Activated CD4-positive, alpha-beta T cell treated with anti-CD3 and anti-CD28 coated beads, Interleukin-2, amount 10 ng/mL, durations not matched to agents 24 days and 14 days (primary cell): ENCODE data around the gene SLCO3A1. TPM values are rescaled to one million over a fixed set of nuclear protein-coding genes. Genes with fewer than 3 reads are reported as not detected.

ENCODE experiments used
- DNase-seq: peaks from one replicate; pipeline ENCODE4 v3.0.0; 2022
- H3K27ac Mint-ChIP-seq: one replicate; pipeline ENCODE4 v1.8.0; 2022; ENCODE audit warnings: mild to moderate bottlenecking, mixed read lengths
- H3K27me3 Mint-ChIP-seq: one replicate; pipeline ENCODE4 v1.8.0; 2022; ENCODE audit warnings: mixed read lengths
- H3K36me3 Mint-ChIP-seq: one replicate; pipeline ENCODE4 v1.8.0; 2022; ENCODE audit warnings: low read depth, mild to moderate bottlenecking, mixed read lengths
- H3K4me1 Mint-ChIP-seq: one replicate; pipeline ENCODE4 v1.8.0; 2021; ENCODE audit warnings: mixed read lengths
- H3K4me3 Mint-ChIP-seq: one replicate; pipeline ENCODE4 v1.8.0; 2022; ENCODE audit warnings: mild to moderate bottlenecking, moderate library complexity, mixed read lengths
- H3K9me3 Mint-ChIP-seq: one replicate; pipeline ENCODE4 v1.8.0; 2021; ENCODE audit warnings: mixed read lengths
- intact Hi-C: fragments of 100-400 bp; cut with micrococcal nuclease; formaldehyde crosslinking; loops from one replicate; pipeline ENCODE4 v1.15.1; 2023
- total RNA-seq: library from RNA; stranded (reverse); gene quantifications from 2 replicates; pipeline ENCODE4 v1.2.3, GENCODE V29; 2022

SLCO3A1 gene
- total RNA-seq, 1 donor from 2014 or later = 16.3 TPM

DNA sequence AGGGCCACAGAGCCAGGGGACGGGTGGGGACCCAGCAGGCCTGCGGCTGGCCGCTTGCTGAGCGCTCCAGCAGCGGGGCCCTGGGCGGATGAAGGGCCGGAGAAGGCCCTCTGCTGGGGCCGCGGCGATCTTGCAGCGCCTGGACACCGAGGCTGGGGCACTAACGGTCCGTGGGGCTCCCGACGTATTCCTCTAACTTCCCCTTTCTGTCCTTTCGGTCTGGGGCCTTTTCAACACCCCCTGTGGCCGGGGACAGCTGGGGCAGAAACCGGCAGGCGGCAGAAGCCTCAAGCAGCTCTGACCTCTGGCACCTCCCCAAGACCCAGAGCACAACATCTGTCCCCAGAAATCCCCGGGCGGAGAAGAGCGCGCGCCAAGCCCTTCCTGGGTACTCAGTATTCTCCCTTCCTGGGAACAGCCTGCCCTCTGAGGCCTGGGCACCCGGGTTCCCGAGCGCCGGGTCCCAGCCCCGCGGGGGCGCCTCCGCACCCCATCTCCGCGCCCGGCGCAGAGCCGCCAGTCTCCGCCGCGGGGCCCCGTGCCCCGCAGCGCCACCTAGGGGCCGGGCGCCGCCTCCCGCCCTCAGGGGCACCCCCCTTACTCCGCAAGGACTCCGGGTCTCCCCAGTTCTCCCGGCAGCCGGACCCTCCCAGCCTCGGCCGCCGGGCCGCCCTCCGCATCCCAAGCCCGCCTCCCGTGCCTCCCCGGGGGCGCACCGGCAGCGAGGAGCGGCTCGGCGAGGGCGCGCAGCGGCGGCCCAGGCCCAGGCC lies 582 bp upstream of the SLCO3A1 start:
- H3K9me3 Mint-ChIP-seq = peaks cover 3% of the 10 kb centered on the region
- H3K4me3 Mint-ChIP-seq = peak overlapping the region; percentile 87
- intact Hi-C loops = loop anchor here (2.0 kb wide), 2 partner anchors 230 to 550 kb away; no protein-coding TSS in a partner anchor
- peaks cover 10% of the 10 kb centered on the region for H3K27me3 Mint-ChIP-seq
- peaks cover 3% of the 10 kb centered on the region for H3K36me3 Mint-ChIP-seq
- peaks cover 53% of the 10 kb centered on the region for H3K4me1 Mint-ChIP-seq
- H3K27ac Mint-ChIP-seq = peak overlapping the region; percentile 85
- DNase-seq = peak; percentile 93

GRCh38 chr15:91853948-91854638 lies 585 bp downstream of the SLCO3A1 start:
- H3K4me3 Mint-ChIP-seq = peak overlapping the region; percentile 87
- peaks cover 6% of the 10 kb centered on the region for H3K27me3 Mint-ChIP-seq
- peak overlapping the region; percentile 77 for H3K27ac Mint-ChIP-seq
- intact Hi-C loops = loop anchor here (2.0 kb wide), 4 partner anchors 89 to 551 kb away; no protein-coding TSS in a partner anchor
- H3K36me3 Mint-ChIP-seq = peaks cover 7% of the 10 kb centered on the region
- H3K4me1 Mint-ChIP-seq = peaks cover 64% of the 10 kb centered on the region
- DNase-seq = peak; percentile 86
- H3K9me3 Mint-ChIP-seq = peaks cover 3% of the 10 kb centered on the region

- Mint-ChIP-seq H3K36me3 (peaks cover 8% of the 10 kb centered on the region), H3K27me3 (peaks cover 3% of the 10 kb centered on the region), H3K9me3 (peaks cover 3% of the 10 kb centered on the region), H3K4me3 (peak overlapping the region; percentile 87), H3K4me1 (peaks cover 66% of the 10 kb centered on the region), H3K27ac (peak overlapping the region; percentile 77)
- intact Hi-C loops = loop anchor here (2.0 kb wide), 2 partner anchors 88 to 386 kb away; no protein-coding TSS in a partner anchor
- DNase-seq = peak; percentile 72
Measured at GRCh38 chr15:91854639-91854990, 1.1 kb downstream of the SLCO3A1 start.

- intact Hi-C loops = loop anchor here (2.0 to 5.0 kb wide), 3 partner anchors 88 to 386 kb away; no protein-coding TSS in a partner anchor
- H3K36me3 Mint-ChIP-seq = peaks cover 8% of the 10 kb centered on the region
- DNase-seq = no peak
- peaks cover 67% of the 10 kb centered on the region for H3K4me1 Mint-ChIP-seq
- no peaks in the 10 kb centered on the region for H3K27me3 Mint-ChIP-seq
- H3K9me3 Mint-ChIP-seq = no peaks in the 10 kb centered on the region
- peak overlapping the region; percentile 77 for H3K27ac Mint-ChIP-seq
- peak overlapping the region; percentile 87 for H3K4me3 Mint-ChIP-seq
Measured at GRCh38 chr15:91855241-91855640, 1.7 kb downstream of the SLCO3A1 start.

- peak overlapping the region; percentile 54 for H3K4me3 Mint-ChIP-seq
- H3K36me3 Mint-ChIP-seq = peaks cover 10% of the 10 kb centered on the region
- intact Hi-C loops = loop anchor here (2.0 to 5.0 kb wide), 4 partner anchors 87 to 387 kb away; no protein-coding TSS in a partner anchor
- H3K9me3 Mint-ChIP-seq = no peaks in the 10 kb centered on the region
- no peak overlapping the region for H3K27ac Mint-ChIP-seq
- no peak for DNase-seq
- H3K27me3 Mint-ChIP-seq = no peaks in the 10 kb centered on the region
- peaks cover 70% of the 10 kb centered on the region for H3K4me1 Mint-ChIP-seq
Measured at GRCh38 chr15:91855684-91856489, 2.4 kb downstream of the SLCO3A1 start.

GRCh38 chr15:91857224-91857585 lies 3.7 kb downstream of the SLCO3A1 start:
- Mint-ChIP-seq H3K27me3 (no peaks in the 10 kb centered on the region), H3K9me3 (no peaks in the 10 kb centered on the region), H3K36me3 (peaks cover 12% of the 10 kb centered on the region), H3K27ac (peak overlapping the region; percentile 68), H3K4me3 (peak overlapping the region; percentile 68), H3K4me1 (peaks cover 67% of the 10 kb centered on the region)
- intact Hi-C loops = loop anchor here (2.0 to 5.0 kb wide), 2 partner anchors 150 to 155 kb away; no protein-coding TSS in a partner anchor
- peak; percentile 67 for DNase-seq

DNA sequence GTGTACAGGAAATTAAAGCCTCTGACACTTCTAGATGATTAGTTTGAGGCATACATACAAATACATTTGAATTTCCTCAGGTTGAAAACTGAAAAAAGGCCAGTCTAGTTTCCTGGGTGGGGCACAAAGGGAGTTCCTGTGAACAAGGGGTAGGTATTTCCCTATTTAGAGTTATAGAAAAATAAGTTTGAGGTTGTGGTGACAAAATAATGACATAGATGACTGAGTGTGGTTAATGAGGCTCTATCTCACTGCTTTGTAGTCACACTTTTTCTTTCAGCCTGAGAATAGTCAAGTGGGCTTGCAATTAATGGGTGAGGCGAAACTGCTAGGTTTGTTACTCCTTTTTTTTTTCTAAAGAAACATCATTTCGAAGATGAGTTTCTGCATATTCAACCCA lies 4.3 kb downstream of the SLCO3A1 start:
- H3K27me3 Mint-ChIP-seq = no peaks in the 10 kb centered on the region
- peaks cover 67% of the 10 kb centered on the region for H3K4me1 Mint-ChIP-seq
- DNase-seq = peak; percentile 83
- peak overlapping the region; percentile 68 for H3K4me3 Mint-ChIP-seq
- H3K9me3 Mint-ChIP-seq = no peaks in the 10 kb centered on the region
- intact Hi-C loops = loop anchor here (2.0 to 5.0 kb wide), 2 partner anchors 151 to 155 kb away; no protein-coding TSS in a partner anchor
- peaks cover 12% of the 10 kb centered on the region for H3K36me3 Mint-ChIP-seq
- peak overlapping the region; percentile 68 for H3K27ac Mint-ChIP-seq

- Mint-ChIP-seq H3K36me3 (peaks cover 12% of the 10 kb centered on the region), H3K4me1 (peaks cover 71% of the 10 kb centered on the region), H3K4me3 (no peak overlapping the region), H3K27ac (no peak overlapping the region), H3K9me3 (no peaks in the 10 kb centered on the region), H3K27me3 (peaks cover 2% of the 10 kb centered on the region)
- DNase-seq = no peak
- intact Hi-C loops = no loop called here
Measured at GRCh38 chr15:91860498-91860897, 7.0 kb downstream of the SLCO3A1 start.

- Mint-ChIP-seq H3K36me3 (peaks cover 10% of the 10 kb centered on the region), H3K27me3 (peaks cover 2% of the 10 kb centered on the region), H3K9me3 (no peaks in the 10 kb centered on the region), H3K4me1 (peaks cover 72% of the 10 kb centered on the region), H3K4me3 (no peak overlapping the region), H3K27ac (no peak overlapping the region)
- intact Hi-C loops = no loop called here
- no peak for DNase-seq
Measured at GRCh38 chr15:91861223-91861622, 7.7 kb downstream of the SLCO3A1 start.

DNA sequence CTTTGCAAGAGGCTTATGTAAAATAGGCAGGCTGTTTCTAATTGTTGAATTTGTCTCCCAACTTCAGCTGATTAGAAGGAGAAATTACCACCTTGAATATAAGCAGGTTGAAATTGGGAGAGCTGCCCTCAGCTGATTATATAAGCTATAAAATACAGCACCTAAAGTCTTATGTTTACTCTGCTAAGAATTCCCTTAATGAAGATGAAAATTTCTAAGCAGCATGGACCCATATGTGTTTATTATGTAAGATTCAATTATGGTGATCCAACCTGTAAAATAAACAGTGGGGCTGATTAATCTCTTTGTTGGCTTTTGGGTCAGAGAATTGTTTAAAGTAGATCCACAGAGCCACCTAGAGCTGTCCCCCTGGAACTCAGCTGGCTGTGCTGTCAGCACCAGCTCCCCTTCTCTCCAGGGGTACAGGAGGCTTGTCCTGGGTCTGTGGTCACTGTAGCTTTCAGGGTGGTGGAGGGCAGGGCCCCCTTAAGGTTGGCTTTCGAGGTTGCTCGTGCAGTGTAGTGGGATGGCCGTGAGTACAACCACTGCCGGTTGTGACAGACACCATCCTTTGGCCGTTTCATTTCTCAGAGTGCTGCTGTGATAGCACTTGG lies 9.5 kb downstream of the SLCO3A1 start:
- no peaks in the 10 kb centered on the region for H3K9me3 Mint-ChIP-seq
- H3K27me3 Mint-ChIP-seq = peaks cover 2% of the 10 kb centered on the region
- no peak for DNase-seq
- intact Hi-C loops = no loop called here
- no peak overlapping the region for H3K27ac Mint-ChIP-seq
- no peak overlapping the region for H3K4me3 Mint-ChIP-seq
- H3K4me1 Mint-ChIP-seq = peaks cover 70% of the 10 kb centered on the region
- peaks cover 8% of the 10 kb centered on the region for H3K36me3 Mint-ChIP-seq

DNA sequence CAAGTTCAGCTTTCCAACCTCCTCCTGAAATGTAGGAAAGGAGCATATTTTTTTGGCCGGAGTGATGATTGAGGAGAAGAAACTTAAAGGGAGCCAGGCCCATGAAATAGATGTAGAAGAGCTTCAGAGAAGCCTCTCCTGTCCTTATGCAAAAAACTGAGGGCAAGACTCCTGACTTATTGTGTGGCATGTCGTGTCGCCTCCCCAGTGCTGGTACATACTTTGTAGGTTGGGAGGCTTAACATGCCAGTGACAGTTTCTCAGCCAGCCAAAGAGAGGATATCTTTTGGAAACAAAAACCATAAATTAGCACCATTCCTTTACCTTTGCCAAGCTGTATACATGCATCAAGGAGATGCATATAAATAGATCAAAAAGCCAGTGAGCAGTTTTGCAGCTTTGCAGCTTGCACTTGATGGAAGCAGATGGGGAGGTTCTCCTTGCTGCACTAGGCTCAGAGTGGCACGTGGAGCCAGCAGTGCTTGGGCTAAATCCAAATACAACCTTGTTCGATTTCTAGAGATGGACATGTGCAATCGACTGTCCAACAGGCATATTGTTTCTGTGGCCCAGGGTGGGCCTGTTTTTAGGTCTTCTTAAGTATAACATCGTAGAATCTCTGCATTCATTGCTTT lies 10.2 kb downstream of the SLCO3A1 start:
- Mint-ChIP-seq H3K4me1 (peaks cover 66% of the 10 kb centered on the region), H3K4me3 (no peak overlapping the region), H3K27ac (no peak overlapping the region), H3K9me3 (no peaks in the 10 kb centered on the region), H3K27me3 (peaks cover 2% of the 10 kb centered on the region), H3K36me3 (peaks cover 8% of the 10 kb centered on the region)
- no peak for DNase-seq
- intact Hi-C loops = no loop called here

DNA sequence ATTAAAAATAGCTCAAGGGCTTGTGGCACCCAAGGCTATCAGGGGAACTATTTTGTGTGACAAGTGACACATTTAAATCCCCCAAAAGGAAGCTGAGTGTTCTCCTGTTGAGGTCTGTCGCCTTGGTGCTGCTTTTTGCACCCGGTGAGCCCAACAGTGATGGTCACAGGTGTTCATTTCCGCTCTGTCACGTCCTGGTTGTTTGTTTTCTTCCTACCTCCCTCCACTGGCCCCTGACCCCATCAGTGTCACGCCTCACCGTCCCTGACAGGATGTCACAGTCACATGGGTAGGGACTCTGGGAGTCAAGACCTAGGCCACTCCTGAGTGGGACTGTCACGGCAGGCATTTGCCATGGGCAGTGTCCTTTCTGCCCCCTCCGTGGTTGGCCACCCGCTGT lies 11.2 kb downstream of the SLCO3A1 start:
- Mint-ChIP-seq H3K4me1 (peaks cover 58% of the 10 kb centered on the region), H3K27ac (no peak overlapping the region), H3K4me3 (no peak overlapping the region), H3K9me3 (no peaks in the 10 kb centered on the region), H3K36me3 (peaks cover 6% of the 10 kb centered on the region), H3K27me3 (peaks cover 2% of the 10 kb centered on the region)
- no peak for DNase-seq
- intact Hi-C loops = no loop called here

GRCh38 chr15:91865486-91865885 lies 12.0 kb downstream of the SLCO3A1 start:
- Mint-ChIP-seq H3K4me1 (peaks cover 54% of the 10 kb centered on the region), H3K27me3 (peaks cover 4% of the 10 kb centered on the region), H3K4me3 (no peak overlapping the region), H3K9me3 (peaks cover 1% of the 10 kb centered on the region), H3K27ac (no peak overlapping the region), H3K36me3 (peaks cover 11% of the 10 kb centered on the region)
- DNase-seq = no peak
- intact Hi-C loops = no loop called here
